LHCN-M2 (cell line): ENCODE results near the gene PIP. TPM values are rescaled to one million over a fixed set of nuclear protein-coding genes. Genes with fewer than 3 reads are reported as not detected.
A peak's percentile ranks its signal among the peaks of the same experiment; 100 is the strongest.
"Not testable (repeated sequence)": the region's sequence is repeated elsewhere in the genome, so short reads cannot be mapped to it uniquely, and the experiment has no call there.

Source experiments
- DNase-seq: peaks from one replicate; pipeline ENCODE4 v3.0.0-alpha.2; 2012; ENCODE audit warnings: low read depth
- polyA plus RNA-seq: library from polyadenylated mRNA; unstranded; fragments of >200 nt; gene quantifications from one replicate; pipeline ENCODE4 v1.2.1, GENCODE V29; 2012; ENCODE audit warnings: missing spikeins
- total RNA-seq: library from RNA; depleted of rRNA; stranded (reverse); fragments of >200 nt; gene quantifications from 2 replicates; pipeline ENCODE4 v1.2.3, GENCODE V29; 2014; rRNA removed

The PIP gene
- total RNA-seq: 0.69 TPM in 1 of 2 replicates, not detected in the other
- 0.46 TPM for polyA plus RNA-seq

GRCh38 chr7:143131781-143132180, at the start of gene PIP:
Gene PIP, plus strand, starts transcription at chr7:143132077. Its CDS starts 40 bp downstream, at chr7:143132117.
- peak; percentile 32 for DNase-seq

- DNase-seq: no peak
Measured at GRCh38 chr7:143085109-143085508, 46.8 kb upstream of the PIP start.

- not testable (repeated sequence) for DNase-seq
Measured at GRCh38 chr7:143085610-143086009, 46.3 kb upstream of the PIP start.

- DNase-seq: not testable (repeated sequence)
Measured at GRCh38 chr7:143088549-143089231, 43.2 kb upstream of the PIP start.

- no peak for DNase-seq
Measured at GRCh38 chr7:143096146-143096545, 35.7 kb upstream of the PIP start.

- not testable (repeated sequence) for DNase-seq
Measured at GRCh38 chr7:143099579-143099978, 32.3 kb upstream of the PIP start.

GRCh38 chr7:143104759-143105158, 27.1 kb upstream of the PIP start:
- no peak for DNase-seq

- DNase-seq: not testable (repeated sequence)
Measured at GRCh38 chr7:143108019-143108418, 23.9 kb upstream of the PIP start.

GRCh38 chr7:143117395-143117794, 14.5 kb upstream of the PIP start:
- no peak for DNase-seq

GRCh38 chr7:143120691-143121405, 11.0 kb upstream of the PIP start:
- DNase-seq: peak; percentile 56

GRCh38 chr7:143123326-143123725, 8.6 kb upstream of the PIP start:
- DNase-seq: not testable (repeated sequence)

GRCh38 chr7:143126146-143126545, 5.7 kb upstream of the PIP start:
- DNase-seq: peak; percentile 90

GRCh38 chr7:143129051-143129450, 2.8 kb upstream of the PIP start:
- DNase-seq: no peak

- DNase-seq: no peak
Measured at GRCh38 chr7:143129477-143129876, 2.4 kb upstream of the PIP start.

GRCh38 chr7:143130541-143130940, 1.3 kb upstream of the PIP start:
- DNase-seq: peak; percentile 49

GRCh38 chr7:143147070-143147469, 15.2 kb downstream of the PIP start:
- no peak for DNase-seq

- DNase-seq: no peak
Measured at GRCh38 chr7:143148050-143148449, 16.2 kb downstream of the PIP start.

GRCh38 chr7:143148651-143149050, 16.8 kb downstream of the PIP start:
- DNase-seq: no peak

- not testable (repeated sequence) for DNase-seq
Measured at GRCh38 chr7:143150696-143151095, 18.8 kb downstream of the PIP start.

- not testable (repeated sequence) for DNase-seq
Measured at GRCh38 chr7:143158617-143159016, 26.7 kb downstream of the PIP start.

GRCh38 chr7:143171697-143172096, 39.8 kb downstream of the PIP start:
- DNase-seq: no peak

- DNase-seq: peak; percentile 73
Measured at GRCh38 chr7:143172354-143172753, 40.5 kb downstream of the PIP start.

- DNase-seq: no peak
Measured at GRCh38 chr7:143176128-143176527, 44.3 kb downstream of the PIP start.
